ENCODE results near the gene PDLIM7. TPM values are rescaled to one million over a fixed set of nuclear protein-coding genes. Genes with fewer than 3 reads are reported as not detected.

The PDLIM7 gene
- polyA plus RNA-seq, 1 donor from 2014 or later, result 21.0 TPM

GRCh38 chr5:177504086-177505056 lies 7.0 kb upstream of the PDLIM7 start:
- H3K79me2 ChIP-seq (replicated peaks; ENCODE audit: insufficient read depth, low read length), result no peaks in the 10 kb centered on the region
- TF ChIP-seq CTCF (IDR thresholded peaks at IDR 0.05; ENCODE audit: poor library complexity, severe bottlenecking), result no peak
- no peak for TF ChIP-seq MXI1 (conservative IDR thresholded peaks at IDR 0.05; ENCODE audit: poor library complexity, severe bottlenecking)
- TF ChIP-seq TAF1 (IDR thresholded peaks at IDR 0.05; ENCODE audit: low read depth), result no peak
- TF ChIP-seq EP300 (conservative IDR thresholded peaks at IDR 0.05; ENCODE audit: poor library complexity, severe bottlenecking), result no peak
- TF ChIP-seq SMC3 (conservative IDR thresholded peaks at IDR 0.05; ENCODE audit: poor library complexity), result no peak
- no peak for TF ChIP-seq REST (IDR thresholded peaks at IDR 0.05; ENCODE audit: borderline replicate concordance)
- TF ChIP-seq EZH2 (IDR thresholded peaks at IDR 0.05; ENCODE audit: borderline replicate concordance, insufficient read depth, low read length, poor library complexity, severe bottlenecking), result no peak
- no peak for TF ChIP-seq RAD21 (conservative IDR thresholded peaks at IDR 0.05)
- no peak for TF ChIP-seq POLR2AphosphoS5 (IDR thresholded peaks at IDR 0.05)
- H2AFZ ChIP-seq (ENCODE audit: low read depth, low read length), result no peak overlapping the region
- no peaks in the 10 kb centered on the region for H3K27me3 ChIP-seq (ENCODE audit: insufficient read depth, low read depth, low read length)
- no peak overlapping the region for H3K4me3 ChIP-seq (ENCODE audit: low read length)
- H3F3A ChIP-seq (ENCODE audit: insufficient read depth, low read length, poor library complexity, severe bottlenecking), result no peaks in the 10 kb centered on the region
- no peaks in the 10 kb centered on the region for H4K20me1 ChIP-seq (ENCODE audit: insufficient read depth)
- H3K9ac ChIP-seq (ENCODE audit: low read length), result no peak overlapping the region
- no peaks in the 10 kb centered on the region for H3K9me3 ChIP-seq (ENCODE audit: low read length)
- H3K36me3 ChIP-seq (ENCODE audit: insufficient read depth, low read length), result no peaks in the 10 kb centered on the region
- no peak overlapping the region for H3K4me2 ChIP-seq (ENCODE audit: low read length)
- H3K27ac ChIP-seq (ENCODE audit: low read length), result no peak overlapping the region
- no peaks in the 10 kb centered on the region for H3K9me2 ChIP-seq (ENCODE audit: insufficient read depth, low read length)

GRCh38 chr5:177503351-177504085 lies 6.1 kb upstream of the PDLIM7 start:
- H3K9me2 ChIP-seq (ENCODE audit: insufficient read depth, low read length), result no peaks in the 10 kb centered on the region
- H3K27me3 ChIP-seq (ENCODE audit: insufficient read depth, low read depth, low read length), result peaks cover 2% of the 10 kb centered on the region
- no peaks in the 10 kb centered on the region for H3K79me2 ChIP-seq (replicated peaks; ENCODE audit: insufficient read depth, low read length)
- no peak overlapping the region for H3K27ac ChIP-seq (ENCODE audit: low read length)
- H3K9ac ChIP-seq (ENCODE audit: low read length), result no peak overlapping the region
- H4K20me1 ChIP-seq (ENCODE audit: insufficient read depth), result no peaks in the 10 kb centered on the region
- H3F3A ChIP-seq (ENCODE audit: insufficient read depth, low read length, poor library complexity, severe bottlenecking), result no peaks in the 10 kb centered on the region
- H3K9me3 ChIP-seq (ENCODE audit: low read length), result no peaks in the 10 kb centered on the region
- TF ChIP-seq RAD21 (conservative IDR thresholded peaks at IDR 0.05), result no peak
- no peak for TF ChIP-seq POLR2AphosphoS5 (IDR thresholded peaks at IDR 0.05)
- TF ChIP-seq REST (IDR thresholded peaks at IDR 0.05; ENCODE audit: borderline replicate concordance), result no peak
- no peak for TF ChIP-seq SMC3 (conservative IDR thresholded peaks at IDR 0.05; ENCODE audit: poor library complexity)
- TF ChIP-seq EP300 (conservative IDR thresholded peaks at IDR 0.05; ENCODE audit: poor library complexity, severe bottlenecking), result no peak
- no peak for TF ChIP-seq EZH2 (IDR thresholded peaks at IDR 0.05; ENCODE audit: borderline replicate concordance, insufficient read depth, low read length, poor library complexity, severe bottlenecking)
- TF ChIP-seq CTCF (IDR thresholded peaks at IDR 0.05; ENCODE audit: poor library complexity, severe bottlenecking), result no peak
- no peak for TF ChIP-seq TAF1 (IDR thresholded peaks at IDR 0.05; ENCODE audit: low read depth)
- TF ChIP-seq MXI1 (conservative IDR thresholded peaks at IDR 0.05; ENCODE audit: poor library complexity, severe bottlenecking), result no peak
- no peak overlapping the region for H2AFZ ChIP-seq (ENCODE audit: low read depth, low read length)
- H3K36me3 ChIP-seq (ENCODE audit: insufficient read depth, low read length), result no peaks in the 10 kb centered on the region
- no peak overlapping the region for H3K4me3 ChIP-seq (ENCODE audit: low read length)
- H3K4me2 ChIP-seq (ENCODE audit: low read length), result no peak overlapping the region

Data from neural cell (in vitro differentiated cells).